GM18909 (cell line): Measurements from ENCODE around the gene PLEKHA4.

Experiments used
- ATAC-seq: cut with Tn5 transposase; IDR thresholded peaks from one replicate; pipeline ENCODE4 v1.9.1; 2021; ENCODE audit warnings: mild to moderate bottlenecking; ENCODE audit not compliant: unreplicated experiment, poor library complexity

Gene PLEKHA4

DNA sequence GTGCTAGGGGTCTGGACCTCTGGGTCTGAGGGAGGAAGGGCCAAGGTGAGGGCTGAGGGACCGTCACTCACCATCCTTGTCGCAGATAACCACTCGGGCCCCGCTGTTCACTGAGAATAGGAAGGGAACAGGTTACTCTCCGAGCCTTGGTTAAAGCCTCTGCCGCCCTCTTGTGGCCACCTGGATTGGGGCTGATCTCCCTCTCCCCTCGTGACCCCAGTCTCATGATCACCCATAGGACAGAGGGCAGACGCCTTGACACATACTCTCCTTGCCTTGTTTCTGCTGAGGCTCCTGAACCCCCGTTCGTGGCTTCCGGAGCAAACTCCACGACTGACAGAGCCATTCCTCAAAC is 32.7 kb downstream of the PLEKHA4 start:
- peak; percentile 70 for ATAC-seq

DNA sequence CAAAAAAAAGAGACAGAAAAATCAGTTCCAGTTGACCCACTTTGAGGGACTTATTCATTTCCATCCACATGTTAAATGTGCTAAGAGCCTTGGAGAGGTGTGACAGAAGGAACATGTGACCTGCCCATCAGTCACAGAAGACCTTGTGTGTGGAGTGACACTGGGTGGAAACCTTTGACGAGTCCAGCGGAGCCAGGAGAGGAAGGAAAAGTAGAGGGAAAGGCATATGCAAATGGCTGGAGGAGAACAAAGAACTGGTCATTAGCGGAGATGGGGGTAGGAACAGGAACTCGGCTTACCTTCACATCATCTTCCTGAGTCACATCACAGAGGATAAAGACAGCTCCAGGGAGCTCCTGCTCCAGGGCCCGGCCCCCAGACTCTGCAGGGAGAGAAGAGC is 34.4 kb downstream of the PLEKHA4 start:
- ATAC-seq: no peak

DNA sequence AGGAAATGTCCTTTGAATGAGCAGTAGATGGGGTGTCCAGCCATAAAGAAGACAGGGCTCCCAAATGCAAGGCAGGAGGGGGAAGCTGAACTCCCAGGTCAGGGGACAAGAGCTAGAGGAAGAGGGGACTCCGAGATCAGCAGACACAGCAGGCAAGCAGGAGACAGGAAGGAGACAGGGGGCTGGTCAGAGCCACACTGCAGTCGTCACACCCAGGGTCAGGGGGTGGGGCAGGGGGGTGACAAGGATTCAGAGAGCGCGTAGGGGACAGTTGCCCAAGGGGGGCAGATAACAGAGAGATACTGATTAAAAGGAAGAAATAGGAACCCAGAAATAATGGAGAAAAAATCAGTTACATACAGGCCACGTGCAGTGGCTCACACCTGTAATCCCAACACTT is 35.4 kb downstream of the PLEKHA4 start:
- ATAC-seq: no peak

DNA sequence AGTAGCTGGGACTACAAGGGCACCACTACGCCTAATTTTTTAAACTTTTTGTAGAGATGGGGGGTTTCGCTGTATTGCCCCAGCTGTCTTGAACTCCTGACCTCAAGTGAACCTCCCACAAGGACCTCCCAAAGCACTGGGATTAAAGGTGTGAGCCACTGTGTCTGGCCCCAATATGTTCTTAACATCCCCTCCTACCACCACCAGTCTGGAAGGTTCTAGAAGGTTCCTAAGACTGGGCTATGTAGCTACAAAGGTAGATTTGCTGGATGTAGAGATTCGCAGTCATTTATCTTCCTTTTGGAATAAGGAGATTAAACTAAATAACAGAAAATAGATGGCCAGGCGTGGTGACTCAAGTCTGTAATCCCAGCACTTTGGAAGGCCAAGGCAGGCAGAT is 37.5 kb downstream of the PLEKHA4 start:
- ATAC-seq: no peak

DNA sequence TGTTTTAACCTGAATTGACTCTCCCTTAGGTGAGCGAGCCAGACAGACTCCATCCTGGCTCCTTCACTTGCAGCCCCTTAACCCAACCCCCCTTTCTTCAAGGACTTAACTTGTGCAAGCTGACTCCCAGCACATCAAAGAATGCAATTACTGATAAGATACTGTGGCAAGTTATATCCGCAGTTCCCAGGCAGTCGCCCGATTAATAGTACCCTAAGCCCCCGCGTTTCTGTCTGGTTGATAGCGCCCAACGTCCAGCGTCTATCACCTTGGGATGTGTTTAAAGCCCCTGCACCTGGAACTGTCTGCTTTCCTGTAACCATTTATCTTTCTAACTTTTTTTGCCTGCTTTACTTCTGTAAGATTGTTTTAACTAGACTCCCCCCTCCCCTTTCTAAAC is 38.3 kb downstream of the PLEKHA4 start:
- no peak for ATAC-seq

DNA sequence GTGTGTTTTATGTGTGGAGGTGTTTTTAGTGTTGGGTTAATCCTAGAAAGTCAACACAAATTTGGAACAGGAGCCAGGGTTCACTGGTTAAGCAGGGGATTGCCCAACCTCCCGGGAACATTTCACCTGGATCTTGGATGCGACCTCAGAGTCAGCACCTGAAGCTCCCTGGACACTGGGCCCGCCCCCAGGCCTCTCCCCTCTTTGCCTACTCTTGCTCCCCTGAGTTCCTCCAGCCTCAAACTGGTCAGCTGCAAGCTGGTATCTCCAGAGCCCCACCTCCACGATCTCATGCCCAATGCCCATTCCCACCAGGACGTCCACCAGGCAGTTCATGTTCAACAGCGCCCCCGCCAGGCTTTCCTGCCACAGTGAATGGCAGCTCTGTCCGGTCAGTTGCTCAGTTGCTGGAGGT is 41.8 kb downstream of the PLEKHA4 start:
- no peak for ATAC-seq

DNA sequence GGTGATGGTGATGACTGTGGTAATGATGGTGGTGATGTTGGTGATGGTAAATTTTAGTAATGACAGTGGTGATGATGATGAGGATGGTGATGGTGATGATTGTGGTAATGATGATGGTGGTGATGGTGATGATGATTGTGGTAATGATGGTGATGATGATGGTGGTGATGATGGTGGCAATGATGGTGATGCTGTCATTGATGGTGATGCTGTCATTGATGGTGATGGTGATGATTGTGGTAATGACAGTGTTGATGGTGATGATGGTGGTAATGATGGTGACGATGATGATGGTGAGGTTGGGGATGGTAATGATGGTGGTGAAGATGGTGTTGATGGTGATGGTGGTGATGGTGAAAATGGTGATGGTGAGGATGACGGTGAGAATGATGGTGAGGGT is 45.9 kb downstream of the PLEKHA4 start:
- no peak for ATAC-seq

DNA sequence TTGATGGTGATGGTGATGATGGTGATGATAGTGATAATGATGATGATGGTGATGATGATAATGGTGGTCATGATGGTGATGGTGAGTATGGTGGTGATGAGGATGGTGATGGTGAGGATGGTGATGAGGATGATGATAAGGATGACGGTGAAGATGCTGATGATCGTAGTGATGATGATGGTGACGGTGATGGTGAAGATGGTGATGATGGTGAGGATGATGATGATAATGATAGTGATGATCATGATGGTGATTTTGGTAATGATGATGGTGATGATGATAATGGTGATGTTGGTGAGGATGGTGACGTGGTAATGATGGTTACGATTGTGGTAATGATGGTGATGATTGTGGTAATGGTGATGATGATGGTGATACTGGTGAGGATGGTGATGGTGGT is 46.8 kb downstream of the PLEKHA4 start:
- ATAC-seq: no peak

DNA sequence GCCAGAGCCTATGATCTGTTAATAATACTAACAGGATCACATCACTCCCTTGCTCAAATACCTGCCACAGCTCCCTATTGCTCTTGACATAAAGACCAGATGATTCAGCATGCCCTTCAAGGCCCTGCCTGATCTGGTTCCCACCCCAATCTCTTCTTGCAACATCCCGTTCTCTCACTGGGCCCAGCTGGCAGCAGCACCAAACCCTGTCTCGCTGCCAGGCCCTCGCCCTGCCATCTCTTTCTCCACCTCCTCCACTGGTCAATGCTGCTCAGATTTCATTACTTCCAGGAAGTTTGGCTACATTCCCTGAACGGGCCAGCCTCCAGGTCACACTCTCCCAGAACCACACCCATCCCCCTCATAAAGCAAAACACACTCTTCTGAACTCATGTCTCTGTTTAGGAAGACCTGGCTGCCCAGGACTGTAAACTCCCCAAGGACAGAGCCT is 49.0 kb downstream of the PLEKHA4 start:
- ATAC-seq: no peak

DNA sequence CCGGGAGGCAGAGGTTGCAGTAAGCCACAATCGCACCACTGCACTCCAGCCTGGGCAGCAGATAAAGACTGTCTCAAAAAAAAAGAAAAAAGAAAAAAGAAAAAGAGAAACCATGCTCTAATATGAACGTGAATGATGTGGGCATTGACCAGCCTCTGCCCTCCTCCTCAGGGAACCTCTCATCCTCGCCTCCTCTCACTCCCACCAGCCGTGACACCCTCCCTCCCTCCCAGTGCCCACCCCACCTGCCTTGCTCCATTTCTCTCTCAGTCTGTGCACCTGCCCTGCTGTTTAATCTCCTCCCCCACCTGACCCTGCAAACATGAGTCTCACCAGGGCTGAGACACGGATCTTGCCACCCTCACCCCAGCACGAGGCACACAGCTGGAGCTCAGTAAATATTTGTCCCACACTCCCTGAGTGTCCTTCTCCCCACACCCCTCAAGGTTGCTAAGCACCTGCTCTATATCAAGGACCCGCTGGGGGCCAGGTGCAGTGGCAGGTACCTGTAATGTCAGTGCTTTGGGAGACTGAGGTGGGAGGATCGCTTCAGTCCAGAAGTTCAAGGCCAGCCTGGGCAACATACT is 50.1 kb downstream of the PLEKHA4 start:
- no peak for ATAC-seq

DNA sequence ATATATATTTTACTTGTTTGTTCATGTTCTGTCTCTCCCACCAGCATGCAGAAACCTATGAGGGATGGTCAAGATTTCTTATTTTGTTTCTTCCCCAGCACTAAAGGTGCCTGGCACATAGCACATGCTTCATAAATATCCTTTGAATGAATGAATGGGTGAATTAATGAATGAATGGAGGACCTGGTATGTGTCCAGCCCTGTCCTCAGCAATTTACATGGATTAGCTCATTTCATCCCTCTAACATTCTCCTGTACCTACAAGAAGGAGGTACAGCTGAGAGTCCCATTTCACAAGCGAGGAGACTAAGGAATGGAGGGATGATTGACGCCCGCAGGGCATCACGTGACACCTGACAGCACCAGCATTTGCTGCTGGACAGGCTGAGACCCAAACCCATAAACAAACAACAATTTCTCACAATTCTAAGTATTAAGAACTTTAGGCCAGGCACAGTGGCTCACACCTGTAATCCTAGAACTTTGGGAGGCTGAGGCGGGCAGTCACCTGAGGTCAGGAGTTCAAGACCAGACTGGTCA is 50.8 kb downstream of the PLEKHA4 start:
- no peak for ATAC-seq

DNA sequence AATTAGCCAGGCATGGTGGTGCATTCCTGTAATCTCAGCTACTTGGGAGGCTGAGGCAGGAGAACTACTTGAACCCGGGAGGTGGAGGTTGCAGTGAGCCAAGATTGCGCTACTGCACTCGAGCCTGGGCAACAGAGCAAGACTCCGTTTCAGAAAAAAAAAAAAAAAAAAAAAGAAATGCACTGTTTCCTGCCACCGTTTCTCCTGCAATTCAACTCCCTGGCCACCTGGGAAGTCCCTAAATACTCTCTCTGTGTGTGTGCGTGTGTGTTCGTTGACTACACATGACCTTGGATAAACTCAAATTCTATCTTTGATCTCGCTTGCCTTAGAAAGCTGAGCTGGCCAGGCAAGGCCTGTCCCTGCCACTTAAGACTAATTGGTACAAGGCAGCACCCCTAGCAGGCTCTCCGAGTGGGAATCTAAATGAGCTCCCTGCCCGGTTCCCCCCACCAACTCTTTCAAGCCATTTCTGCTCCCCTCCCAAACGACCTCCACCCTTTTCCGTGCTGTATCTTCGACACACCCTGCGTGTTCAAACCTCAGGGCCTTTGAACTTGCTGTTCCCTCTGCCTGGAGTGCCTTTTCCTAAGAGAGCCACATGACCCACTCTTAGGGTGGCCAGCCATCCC is 52.4 kb downstream of the PLEKHA4 start:
- no peak for ATAC-seq

DNA sequence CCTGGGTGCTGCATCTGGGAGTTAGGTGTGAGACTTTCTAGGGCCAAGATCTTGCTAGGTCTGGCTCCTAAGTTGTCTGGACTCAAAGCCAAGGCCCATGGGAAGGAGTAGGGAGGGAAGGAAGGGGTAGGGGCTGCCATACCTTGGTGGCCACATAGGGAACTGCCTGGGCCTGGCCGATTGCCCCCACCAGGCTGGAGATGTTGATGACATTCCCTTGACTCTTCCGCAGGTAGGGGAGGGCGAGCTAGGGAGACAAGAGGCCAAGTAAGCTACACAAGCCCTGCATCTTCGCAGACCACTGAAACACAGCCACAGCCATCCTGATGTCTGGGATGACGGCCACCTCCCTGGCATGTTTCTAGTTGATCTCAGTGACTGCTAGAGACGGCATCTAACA is 53.5 kb downstream of the PLEKHA4 start:
- ATAC-seq: no peak

DNA sequence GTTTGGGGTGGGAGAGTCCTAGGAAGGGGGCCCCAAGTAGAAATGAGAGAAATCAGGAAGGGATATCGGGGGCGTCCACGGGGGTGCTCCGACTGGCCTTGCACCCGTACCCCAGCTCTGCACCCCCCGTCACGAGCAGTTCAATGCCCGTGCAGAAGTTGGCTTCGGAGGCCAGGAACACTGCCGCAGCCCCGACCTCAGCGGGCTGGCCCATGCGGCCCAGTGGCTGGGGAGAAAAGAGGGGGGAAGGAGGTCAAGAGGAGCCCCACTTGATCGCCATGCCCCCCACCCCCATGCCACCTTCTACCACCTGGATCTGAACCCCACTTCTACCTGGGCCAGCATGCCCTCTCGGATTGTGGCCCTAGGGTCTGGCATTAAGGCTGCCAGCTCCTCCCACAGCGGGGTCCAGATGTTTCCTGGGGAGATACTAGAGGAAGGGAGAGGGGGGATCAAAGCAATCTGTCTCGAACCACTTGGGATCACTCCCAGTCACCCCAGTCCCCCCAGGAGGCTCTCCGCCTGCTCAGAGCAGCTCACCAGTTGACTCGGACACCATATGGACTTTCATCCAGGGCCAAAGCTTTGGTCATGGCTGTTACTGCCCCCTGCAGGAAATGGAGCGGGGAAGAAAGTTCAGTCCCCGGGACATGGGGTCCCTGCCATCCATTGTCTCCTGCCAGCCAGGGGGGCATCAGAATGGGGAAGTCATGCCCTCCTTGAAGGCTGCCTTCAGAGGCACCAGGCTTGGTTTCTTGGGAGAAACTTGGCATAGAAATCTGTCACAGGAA is 55.1 kb downstream of the PLEKHA4 start:
- no peak for ATAC-seq

DNA sequence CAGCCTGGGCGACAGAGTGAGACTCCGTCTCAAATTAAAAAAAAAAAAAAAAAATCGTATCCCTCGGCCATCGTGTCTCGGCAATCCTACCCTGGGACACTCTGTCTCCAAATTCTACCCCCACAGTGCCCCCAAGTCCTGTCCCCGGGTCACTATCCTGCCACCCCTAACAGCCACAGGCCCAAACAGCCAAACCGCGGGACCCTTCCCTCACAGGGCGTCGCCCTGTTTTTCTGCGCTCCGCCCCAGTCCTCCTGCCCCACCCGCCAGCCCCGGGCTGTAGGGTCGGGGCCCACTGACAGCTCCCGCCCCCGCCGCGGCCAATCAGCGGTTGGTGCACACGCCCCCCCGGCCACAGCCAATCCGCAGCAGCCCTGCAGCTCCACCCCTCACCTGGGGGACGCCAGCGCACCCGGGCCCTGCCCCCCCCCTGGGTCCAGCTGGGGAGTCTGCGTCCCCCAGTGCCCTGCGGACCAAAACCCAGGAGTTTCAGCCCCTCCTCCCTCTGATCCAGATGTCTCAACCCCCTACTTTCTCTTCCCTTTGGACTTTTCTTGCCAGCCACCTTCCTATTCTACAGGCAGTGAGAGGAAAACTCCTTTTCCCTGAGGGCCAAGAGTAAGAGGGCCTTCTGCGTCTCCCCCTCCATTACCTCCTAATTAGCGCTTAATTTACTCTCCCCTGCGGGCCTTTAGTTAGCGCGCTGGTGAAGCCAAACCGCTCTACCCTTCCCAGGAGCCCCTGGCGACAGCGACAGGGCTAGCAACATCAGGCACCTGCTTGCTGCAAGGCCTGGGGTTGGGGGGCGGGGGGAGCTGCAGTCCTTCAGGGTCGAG is 56.1 kb downstream of the PLEKHA4 start:
- ATAC-seq: peak; percentile 61

DNA sequence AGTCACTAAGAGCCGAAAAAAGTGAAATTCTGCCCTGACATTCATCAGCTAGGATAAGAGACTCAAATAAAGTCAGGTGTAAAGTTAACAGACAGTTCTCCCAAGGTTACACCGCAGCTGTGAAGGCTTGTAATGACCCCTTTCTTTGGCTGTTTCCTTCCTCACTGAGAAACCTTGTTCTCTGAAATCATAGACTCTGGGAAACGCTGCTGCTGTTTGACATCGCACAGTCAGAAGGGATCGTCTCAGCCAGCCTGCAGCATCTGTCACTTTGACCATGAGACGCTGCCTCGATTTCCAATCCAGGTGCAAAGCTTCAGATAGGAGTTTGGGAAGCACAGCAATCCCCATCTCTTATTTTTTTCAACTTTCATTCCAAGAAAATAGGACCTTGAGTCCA is 58.3 kb downstream of the PLEKHA4 start:
- ATAC-seq: no peak

DNA sequence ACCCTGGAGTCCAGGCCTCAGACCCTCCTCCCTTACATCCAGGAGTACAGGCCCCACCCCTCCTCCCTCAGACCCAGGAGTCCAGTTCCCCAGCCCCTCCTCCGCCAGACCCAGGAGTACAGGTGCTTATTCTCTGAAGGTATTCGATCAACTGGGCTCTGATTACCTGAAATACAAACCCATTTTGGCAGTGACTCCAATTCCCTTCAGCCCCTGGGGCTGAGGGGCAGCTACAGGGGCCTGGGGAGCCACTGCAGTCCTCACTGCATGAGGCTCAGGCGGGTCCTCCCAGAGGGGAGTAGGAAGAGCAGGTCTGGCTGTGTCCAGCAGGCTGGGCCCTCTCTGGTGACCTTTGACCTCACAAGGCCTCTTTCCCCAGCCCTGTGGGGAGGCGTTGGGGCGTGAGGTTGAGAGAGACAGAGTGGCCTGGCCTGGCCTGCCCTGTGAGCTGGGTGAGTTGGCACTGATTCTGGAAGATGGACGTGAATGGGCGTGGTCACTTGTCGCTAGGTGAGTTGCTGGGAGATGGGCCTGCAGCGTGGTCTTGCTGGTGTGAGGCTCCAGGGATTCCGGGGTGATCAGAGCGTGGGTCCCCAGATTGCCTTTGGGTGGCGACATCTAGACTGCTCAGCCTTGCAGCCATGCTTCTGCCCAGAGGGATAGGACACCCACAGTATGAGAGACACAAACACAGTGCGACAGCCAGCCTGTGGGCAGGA is 60.7 kb downstream of the PLEKHA4 start:
- ATAC-seq: no peak

DNA sequence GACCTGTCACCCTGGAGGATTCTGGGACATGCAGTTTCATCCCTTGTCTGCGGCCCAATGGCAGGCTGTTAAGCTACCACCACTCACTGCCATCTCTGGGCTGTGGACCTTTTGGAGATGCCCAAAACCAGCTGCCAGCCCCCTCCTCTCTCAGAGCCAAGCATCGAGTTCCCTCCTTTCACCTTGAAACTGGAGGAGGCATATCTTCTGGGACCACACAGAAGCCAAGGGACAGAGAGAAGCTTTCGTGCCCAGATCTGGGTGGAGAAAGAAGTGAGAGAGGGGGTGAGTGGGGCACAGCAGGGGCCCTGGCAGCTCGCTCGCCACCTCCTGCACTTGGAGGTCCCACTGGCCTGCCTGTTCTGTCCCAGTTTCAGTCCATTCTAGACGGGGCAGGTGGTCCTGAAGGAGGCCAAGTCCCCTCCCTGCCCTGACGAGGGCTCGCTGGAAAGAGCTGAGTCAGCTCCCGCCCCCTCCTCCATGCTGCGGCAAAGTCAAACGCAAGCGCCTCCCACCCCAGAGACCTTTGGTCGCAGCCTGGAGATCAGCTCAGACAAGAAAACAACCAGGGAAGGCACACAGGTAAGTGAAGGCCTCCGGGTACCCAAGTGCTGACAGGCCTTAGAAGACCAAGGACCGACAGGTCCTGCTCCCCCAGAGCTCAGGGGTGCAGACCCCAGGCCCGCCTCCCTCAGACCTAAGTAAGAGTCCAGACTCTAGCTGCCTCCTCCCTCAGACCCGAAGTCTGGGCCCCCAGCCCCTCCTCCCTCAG is 61.4 kb downstream of the PLEKHA4 start:
- ATAC-seq: no peak

DNA sequence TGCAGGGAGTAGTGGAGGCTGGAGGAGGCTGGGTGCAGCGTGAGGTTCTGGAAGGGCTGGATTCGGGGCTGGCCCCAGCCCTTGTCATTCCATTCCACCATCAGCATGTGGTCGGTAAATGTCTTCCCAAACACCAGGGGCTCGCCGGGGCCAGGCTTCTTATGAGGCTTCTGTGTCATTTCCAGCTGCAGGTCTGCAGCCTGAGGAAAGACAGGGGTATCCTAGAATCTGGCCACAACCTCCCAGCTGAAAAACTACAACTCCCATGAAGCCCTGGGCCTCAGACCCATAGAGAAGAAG is 61.9 kb downstream of the PLEKHA4 start:
- no peak for ATAC-seq
